Measurements from ENCODE around the gene PHC2. TPM values are rescaled to one million over a fixed set of nuclear protein-coding genes. Genes with fewer than 3 reads are reported as not detected.

The PHC2 gene
- total RNA-seq, 1 experiment from 2014 or later = 176 TPM

DNA sequence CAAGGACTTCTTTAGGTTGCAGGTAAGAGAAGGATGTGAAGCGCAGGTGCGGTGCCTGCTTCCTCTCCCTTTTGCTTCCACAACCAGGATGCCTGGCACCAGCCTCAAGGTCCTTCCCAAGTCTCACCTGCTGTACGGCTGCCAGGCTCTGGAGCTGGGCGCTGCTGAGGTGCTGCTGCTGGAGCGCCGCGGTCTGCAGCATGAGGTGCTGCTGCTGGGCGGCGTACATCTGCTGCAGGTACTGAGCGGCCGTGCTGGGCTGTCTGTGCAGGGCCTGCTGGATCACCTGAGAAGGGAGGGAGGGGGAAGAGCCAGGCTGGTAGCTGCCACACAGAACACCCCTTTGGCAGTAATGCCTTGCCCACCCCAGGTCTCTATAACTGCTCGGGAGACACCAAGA, 58.7 kb downstream of the PHC2 start:
- H4K20me1 ChIP-seq (ENCODE audit: insufficient read depth) = no peaks in the 10 kb centered on the region

DNA sequence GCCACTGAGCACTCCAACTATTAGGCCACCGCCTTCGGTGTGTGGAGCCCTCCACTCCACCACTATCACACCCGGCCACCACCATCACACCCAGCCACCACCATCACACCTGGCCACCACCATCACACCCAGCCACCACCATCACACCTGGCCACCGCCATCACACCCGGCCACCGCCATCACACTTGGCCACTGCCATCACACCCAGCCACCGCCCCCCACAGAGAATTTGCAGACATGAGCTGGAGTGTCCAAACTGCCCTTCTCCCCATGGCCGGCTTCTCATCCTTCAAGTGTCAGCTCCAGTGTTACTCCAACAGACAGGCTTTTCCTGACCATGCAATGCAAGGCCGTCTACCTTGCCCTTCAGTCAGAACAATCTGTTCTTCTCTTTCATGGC, 59.6 kb downstream of the PHC2 start:
- Histone ChIP-seq H3K27ac (ENCODE audit: low read depth, low read length) (no peak overlapping the region), H3K9me3 (ENCODE audit: control insufficient read depth in 1 of 2, insufficient read depth in 1 of 2, low read depth in 1 of 2, low read length in 2 of 2) (no peaks in the 10 kb centered on the region), H3K36me3 (ENCODE audit: control insufficient read depth in 1 of 2, insufficient read depth in 2 of 2, low read length in 2 of 2) (peaks cover 32 to 68% of the 10 kb centered on the region in 2 experiments; a peak in 3 of 4 replicates), H3K9me2 (ENCODE audit: insufficient read depth) (no peaks in the 10 kb centered on the region), H3K4me3 (replicated peaks in 1 of 2; ENCODE audit: low read depth in 1 of 2, low read length in 2 of 2) (no peak overlapping the region), H3K4me1 (ENCODE audit: control insufficient read depth in 1 of 2, insufficient read depth in 2 of 2, low read length in 2 of 2) (0 out of 4 replicates have a peak, but pooled peaks cover 0 to 3% of the 10 kb centered on the region in 2 experiments), H3K27me3 (ENCODE audit: insufficient read depth, low read length) (no peaks in the 10 kb centered on the region), H3K79me2 (ENCODE audit: insufficient read depth, low read length) (peaks cover 4% of the 10 kb centered on the region; the same call in 1 of the 2 replicates), H3K4me2 (ENCODE audit: low read length) (no peak overlapping the region), H2AFZ (ENCODE audit: low read depth, low read length, poor library complexity, severe bottlenecking) (no peak overlapping the region), H3K9ac (ENCODE audit: low read length) (no peak overlapping the region), H4K20me1 (ENCODE audit: insufficient read depth) (no peaks in the 10 kb centered on the region)
- no TSS peak for BruUV-seq (replicated peaks)
- ATAC-seq = no peak
- POLR2A ChIA-PET = no interaction called here
- intact Hi-C loops (cut with micrococcal nuclease) = no loop called here
- CTCF ChIA-PET = no interaction called here
- RAD21 ChIA-PET (ENCODE audit: low non-redundant PET in 1 of 2, low total read pairs in 2 of 2, uncharacterized antibody in 2 of 2, unreplicated experiment in 2 of 2) = no interaction called here
- no peak for DNase-seq (ENCODE audit: low read depth, low spot score)
- TF ChIP-seq, protein P1, sequence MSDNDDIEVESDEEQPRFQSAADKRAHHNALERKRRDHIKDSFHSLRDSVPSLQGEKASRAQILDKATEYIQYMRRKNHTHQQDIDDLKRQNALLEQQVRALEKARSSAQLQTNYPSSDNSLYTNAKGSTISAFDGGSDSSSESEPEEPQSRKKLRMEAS (IDR thresholded peaks at IDR 0.05) = no peak
- TF ChIP-seq EGR1 (IDR thresholded peaks at IDR 0.05; ENCODE audit: low read depth) = no peak
- TF ChIP-seq RAD21 (IDR thresholded peaks at IDR 0.05; ENCODE audit: low read depth) = no peak
- no peak for TF ChIP-seq FOSL1 (IDR thresholded peaks at IDR 0.05; ENCODE audit: low read depth)
- TF ChIP-seq SP1 (IDR thresholded peaks at IDR 0.05; ENCODE audit: low read depth) = no peak
- TF ChIP-seq, protein P2, sequence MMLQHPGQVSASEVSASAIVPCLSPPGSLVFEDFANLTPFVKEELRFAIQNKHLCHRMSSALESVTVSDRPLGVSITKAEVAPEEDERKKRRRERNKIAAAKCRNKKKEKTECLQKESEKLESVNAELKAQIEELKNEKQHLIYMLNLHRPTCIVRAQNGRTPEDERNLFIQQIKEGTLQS (IDR thresholded peaks at IDR 0.05) = no peak
- no peak for TF ChIP-seq POLR2A (IDR thresholded peaks at IDR 0.05; ENCODE audit: borderline replicate concordance, extremely low read depth, insufficient read depth, insufficient read length)
- TF ChIP-seq, protein P3, sequence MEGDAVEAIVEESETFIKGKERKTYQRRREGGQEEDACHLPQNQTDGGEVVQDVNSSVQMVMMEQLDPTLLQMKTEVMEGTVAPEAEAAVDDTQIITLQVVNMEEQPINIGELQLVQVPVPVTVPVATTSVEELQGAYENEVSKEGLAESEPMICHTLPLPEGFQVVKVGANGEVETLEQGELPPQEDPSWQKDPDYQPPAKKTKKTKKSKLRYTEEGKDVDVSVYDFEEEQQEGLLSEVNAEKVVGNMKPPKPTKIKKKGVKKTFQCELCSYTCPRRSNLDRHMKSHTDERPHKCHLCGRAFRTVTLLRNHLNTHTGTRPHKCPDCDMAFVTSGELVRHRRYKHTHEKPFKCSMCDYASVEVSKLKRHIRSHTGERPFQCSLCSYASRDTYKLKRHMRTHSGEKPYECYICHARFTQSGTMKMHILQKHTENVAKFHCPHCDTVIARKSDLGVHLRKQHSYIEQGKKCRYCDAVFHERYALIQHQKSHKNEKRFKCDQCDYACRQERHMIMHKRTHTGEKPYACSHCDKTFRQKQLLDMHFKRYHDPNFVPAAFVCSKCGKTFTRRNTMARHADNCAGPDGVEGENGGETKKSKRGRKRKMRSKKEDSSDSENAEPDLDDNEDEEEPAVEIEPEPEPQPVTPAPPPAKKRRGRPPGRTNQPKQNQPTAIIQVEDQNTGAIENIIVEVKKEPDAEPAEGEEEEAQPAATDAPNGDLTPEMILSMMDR (IDR thresholded peaks at IDR 0.05 in 2 of 3, conservative IDR thresholded peaks at IDR 0.05 in 1 of 3; ENCODE audit: borderline replicate concordance in 1 of 3, insufficient read depth in 1 of 3, low read depth in 2 of 3, low read length in 2 of 3) = no peak
- TF ChIP-seq SRF (IDR thresholded peaks at IDR 0.05; ENCODE audit: low read depth) = no peak
- no peak for TF ChIP-seq CEBPB (IDR thresholded peaks at IDR 0.05; ENCODE audit: low read depth)
- TF ChIP-seq YY1 (IDR thresholded peaks at IDR 0.05; ENCODE audit: extremely low read depth, insufficient replicate concordance, low read depth, low read length) = no peak
- TF ChIP-seq EZH2phosphoT487 (IDR thresholded peaks at IDR 0.05; ENCODE audit: borderline replicate concordance) = no peak

More for the DNA sequence above, 58.7 kb downstream of the PHC2 start:
- Histone ChIP-seq H3K4me1 (ENCODE audit: control insufficient read depth in 1 of 2, insufficient read depth in 2 of 2, low read length in 2 of 2) (peaks cover 3 to 6% of the 10 kb centered on the region in 2 experiments; a peak in 2 of 4 replicates), H3K9me3 (ENCODE audit: control insufficient read depth in 1 of 2, insufficient read depth in 1 of 2, low read depth in 1 of 2, low read length in 2 of 2) (no peaks in the 10 kb centered on the region), H3K9me2 (ENCODE audit: insufficient read depth) (no peaks in the 10 kb centered on the region), H3K4me3 (replicated peaks in 1 of 2; ENCODE audit: low read depth in 1 of 2, low read length in 2 of 2) (no peak overlapping the region), H3K36me3 (ENCODE audit: control insufficient read depth in 1 of 2, insufficient read depth in 2 of 2, low read length in 2 of 2) (peaks cover 24 to 60% of the 10 kb centered on the region in 2 experiments; a peak in 3 of 4 replicates), H2AFZ (ENCODE audit: low read depth, low read length, poor library complexity, severe bottlenecking) (no peak overlapping the region), H3K9ac (ENCODE audit: low read length) (no peak overlapping the region), H3K27me3 (ENCODE audit: insufficient read depth, low read length) (no peaks in the 10 kb centered on the region), H3K27ac (ENCODE audit: low read depth, low read length) (no peak overlapping the region), H3K79me2 (ENCODE audit: insufficient read depth, low read length) (peaks cover 11% of the 10 kb centered on the region), H3K4me2 (ENCODE audit: low read length) (no peak overlapping the region)
- intact Hi-C loops (cut with micrococcal nuclease) = no loop called here
- POLR2A ChIA-PET = no interaction called here
- CTCF ChIA-PET = no interaction called here
- no TSS peak for BruUV-seq (replicated peaks)
- ATAC-seq (no peak), DNase-seq (ENCODE audit: low read depth, low spot score) (no peak)
- RAD21 ChIA-PET (ENCODE audit: low non-redundant PET in 1 of 2, low total read pairs in 2 of 2, uncharacterized antibody in 2 of 2, unreplicated experiment in 2 of 2) = no interaction called here
- TF ChIP-seq JUND (IDR thresholded peaks at IDR 0.05) (no peak), SIN3A (IDR thresholded peaks at IDR 0.05; ENCODE audit: low read depth) (no peak), CEBPB (IDR thresholded peaks at IDR 0.05; ENCODE audit: low read depth) (no peak), SRF (IDR thresholded peaks at IDR 0.05; ENCODE audit: low read depth) (no peak)
- TF ChIP-seq, protein P2 (IDR thresholded peaks at IDR 0.05) = no peak
- TF ChIP-seq, protein P3 (IDR thresholded peaks at IDR 0.05 in 2 of 3, conservative IDR thresholded peaks at IDR 0.05 in 1 of 3; ENCODE audit: borderline replicate concordance in 1 of 3, insufficient read depth in 1 of 3, low read depth in 2 of 3, low read length in 2 of 3) = no peak

Measured in HCT116 (cell line).